H1 (cell line): ENCODE results near the gene IPO7. TPM values are rescaled to one million over a fixed set of nuclear protein-coding genes. Genes with fewer than 3 reads are reported as not detected.

Experiments
- ATF3 ChIP-seq: IDR thresholded peaks from 2 replicates; pipeline ENCODE4 v1.6.1; 2011; ENCODE audit warnings: low read depth, mild to moderate bottlenecking, low read length; ENCODE audit not compliant: insufficient read depth
- CHD7 ChIP-seq: fragments of 300-600 bp; sonication (generic); IDR thresholded peaks from 2 replicates; pipeline ENCODE4 v1.7.1; 2012; ENCODE audit warnings: low read length, moderate library complexity, mild to moderate bottlenecking, inconsistent platforms; ENCODE audit not compliant: insufficient replicate concordance
- CREB1 ChIP-seq: IDR thresholded peaks from 2 replicates; pipeline ENCODE4 v1.6.1; 2012; ENCODE audit warnings: inconsistent platforms
- EGR1 ChIP-seq: IDR thresholded peaks from 2 replicates; pipeline ENCODE4 v1.6.1; 2011; ENCODE audit warnings: low read depth, low read length, borderline replicate concordance
- KDM1A ChIP-seq: fragments of 200-600, 300-600 bp; sonication (generic); IDR thresholded peaks from 2 replicates; pipeline ENCODE4 v1.7.1; 2016; ENCODE audit warnings: mild to moderate bottlenecking, low read length, borderline replicate concordance
- MAFK ChIP-seq: IDR thresholded peaks from 2 replicates; pipeline ENCODE4 v1.6.1; 2012; ENCODE audit warnings: low read depth, mild to moderate bottlenecking, improper control_type of control experiment, low read length
- MAX ChIP-seq: IDR thresholded peaks from 2 replicates; pipeline ENCODE4 v1.6.1; 2012; ENCODE audit warnings: inconsistent platforms
- POU5F1 ChIP-seq: IDR thresholded peaks from 2 replicates; pipeline ENCODE4 v1.6.1; 2011; ENCODE audit warnings: low read depth, mild to moderate bottlenecking, low read length, moderate library complexity
- SIN3A ChIP-seq, 2 experiments: IDR thresholded peaks in 1 of 2; conservative IDR thresholded peaks in 1 of 2; 2 replicates each; pipeline ENCODE4 v1.6.1; 2011 to 2012; ENCODE audit warnings: low read length in 2 of 2, improper control_type of control experiment in 1 of 2, low read depth in 1 of 2, mild to moderate bottlenecking in 1 of 2
- YY1 ChIP-seq: IDR thresholded peaks from 2 replicates; pipeline ENCODE4 v1.6.1; 2011; ENCODE audit warnings: low read depth, mild to moderate bottlenecking, low read length
- polyA plus RNA-seq, 7 experiments: library from polyadenylated mRNA; depleted of rRNA in 3 of 7; stranded (reverse) in 5 of 7; unstranded in 2 of 7; fragments of >200 nt in 5 of 7; fragments of 200-250 nt in 2 of 7; gene quantifications; 1 replicate in 5 of 7; 2 replicates in 1 of 7; 4 replicates in 1 of 7; pipeline versions ENCODE4 v1.2.1 to v1.2.3, GENCODE V29; 2011 to 2013; ENCODE audit warnings: missing spikeins in 2 of 7, mixed read lengths in 2 of 7
- total RNA-seq: library from RNA; stranded (reverse); fragmentation: NEBNext Ultra II Directional; extraction: Animal tissue kit (Norgen Biotek cat#: 25700); gene quantifications from 2 replicates; pipeline ENCODE4 v1.2.1, GENCODE V29; 2021

IPO7 gene
- total and polyA plus RNA-seq, 2 of the 8 experiments (the other 6 are each of a cell fraction or from before 2014, with no cell fraction given), result 45.9 to 259 TPM

GRCh38 chr11:9470765-9471164 is 86.3 kb downstream of the IPO7 start (continued):
- TF ChIP-seq CHD7 (no peak), KDM1A (no peak), EGR1 (no peak), YY1 (no peak), MAX (no peak), ATF3 (no peak), MAFK (no peak), SIN3A (conservative IDR thresholded peaks at IDR 0.05 in 1 of 2, IDR thresholded peaks at IDR 0.05 in 1 of 2; ENCODE audit: low read depth in 1 of 2, low read length in 2 of 2) (no peak), CREB1 (no peak), POU5F1 (no peak)
